K562 (cell line): Measurements from ENCODE around the gene PKD1. TPM values are rescaled to one million over a fixed set of nuclear protein-coding genes. Genes with fewer than 3 reads are reported as not detected.

Experiments
- ERF ChIP-seq: fragments of 450-650 bp; formaldehyde crosslinking; IDR thresholded peaks from 2 replicates; pipeline ENCODE4 v1.4.0; 2020; ENCODE audit warnings: mild to moderate bottlenecking, mixed read lengths
- HDAC3 ChIP-seq: fragments of 450-650 bp; IDR thresholded peaks from 2 replicates; pipeline ENCODE4 v1.6.1; 2018; ENCODE audit warnings: borderline replicate concordance, mild to moderate bottlenecking, moderate library complexity; ENCODE audit not compliant: partially characterized antibody
- MEF2D ChIP-seq: conservative IDR thresholded peaks from 2 replicates; pipeline ENCODE4 v1.6.1; 2016; ENCODE audit warnings: low read depth, missing genetic modification characterization, missing compliant biosample characterization
- NONO ChIP-seq, 2 experiments: fragments of 200-400 bp in 1 of 2; fragments of 450-650 bp in 1 of 2; formaldehyde crosslinking in 1 of 2; IDR thresholded peaks; 2 replicates each; pipeline ENCODE4 v1.6.1; 2017; ENCODE audit warnings: low read depth in 2 of 2, mild to moderate bottlenecking in 2 of 2, moderate library complexity in 2 of 2, low read length in 1 of 2
- SNRNP70 ChIP-seq: fragments of 200-400 bp; formaldehyde crosslinking; optimal IDR thresholded peaks from 2 replicates; pipeline ENCODE3; 2017; ENCODE audit warnings: low read depth, low read length
- TCFL5 ChIP-seq: fragments of 250-450 bp; sonication (Bioruptor Pico); conservative IDR thresholded peaks from 2 replicates; pipeline ENCODE4 v1.6.1; 2021; ENCODE audit warnings: mild to moderate bottlenecking, moderate library complexity, matching md5 sums
- polyA plus RNA-seq, 8 experiments: library from polyadenylated mRNA; depleted of rRNA in 4 of 8; stranded (reverse) in 5 of 8; unstranded in 3 of 8; fragments of >200 nt; fragmentation: Nextera tagmentation in 2 of 8; fragmentation: Illumina TruSeq in 1 of 8; extraction: Ambion mirVana in 2 of 8; extraction: Trizol in 1 of 8; gene quantifications; 2 replicates each; pipeline versions ENCODE4 v1.2.1 to v1.2.3, GENCODE V29; 2011 to 2014; ENCODE audit warnings: inconsistent platforms in 1 of 8, missing spikeins in 1 of 8
- total RNA-seq, 7 experiments: library from RNA; depleted of rRNA in 6 of 7; stranded (reverse); fragments of >200 nt in 6 of 7; fragmentation: Illumina TruSeq in 2 of 7; extraction: Trizol in 2 of 7; gene quantifications; 2 replicates each; pipeline versions ENCODE4 v1.2.1 to v1.2.3, GENCODE V29; 2011 to 2021; ENCODE audit warnings: low replicate concordance in 1 of 7
- TF ChIP-seq, protein P1 (sequence below), 2 experiments: fragments of 450-650 bp in 1 of 2; sonication (generic) in 1 of 2; formaldehyde crosslinking in 1 of 2; IDR thresholded peaks; 2 replicates each; pipeline versions ENCODE4 v1.7.1 to v1.9.0; 2016 to 2022; ENCODE audit warnings: inconsistent platforms in 1 of 2, mild to moderate bottlenecking in 1 of 2, missing genetic modification reagents in 1 of 2
- TF ChIP-seq, protein P2 (sequence below): fragments of 450-650 bp; IDR thresholded peaks from 2 replicates; pipeline ENCODE4 v1.6.1; 2017; ENCODE audit warnings: antibody characterized with exemption, mild to moderate bottlenecking
- TF ChIP-seq, protein P3 (sequence below): fragments of 250-450 bp; sonication (Bioruptor Pico); IDR thresholded peaks from 2 replicates; pipeline ENCODE4 v1.5.0; 2021; ENCODE audit warnings: mild to moderate bottlenecking, borderline replicate concordance

PKD1 gene
- total and polyA plus RNA-seq, 9 of the 15 experiments (the other 6 are each of a cell fraction or from before 2014, with no cell fraction given): 0.23 to 93.5 (median 12.6) TPM

DNA sequence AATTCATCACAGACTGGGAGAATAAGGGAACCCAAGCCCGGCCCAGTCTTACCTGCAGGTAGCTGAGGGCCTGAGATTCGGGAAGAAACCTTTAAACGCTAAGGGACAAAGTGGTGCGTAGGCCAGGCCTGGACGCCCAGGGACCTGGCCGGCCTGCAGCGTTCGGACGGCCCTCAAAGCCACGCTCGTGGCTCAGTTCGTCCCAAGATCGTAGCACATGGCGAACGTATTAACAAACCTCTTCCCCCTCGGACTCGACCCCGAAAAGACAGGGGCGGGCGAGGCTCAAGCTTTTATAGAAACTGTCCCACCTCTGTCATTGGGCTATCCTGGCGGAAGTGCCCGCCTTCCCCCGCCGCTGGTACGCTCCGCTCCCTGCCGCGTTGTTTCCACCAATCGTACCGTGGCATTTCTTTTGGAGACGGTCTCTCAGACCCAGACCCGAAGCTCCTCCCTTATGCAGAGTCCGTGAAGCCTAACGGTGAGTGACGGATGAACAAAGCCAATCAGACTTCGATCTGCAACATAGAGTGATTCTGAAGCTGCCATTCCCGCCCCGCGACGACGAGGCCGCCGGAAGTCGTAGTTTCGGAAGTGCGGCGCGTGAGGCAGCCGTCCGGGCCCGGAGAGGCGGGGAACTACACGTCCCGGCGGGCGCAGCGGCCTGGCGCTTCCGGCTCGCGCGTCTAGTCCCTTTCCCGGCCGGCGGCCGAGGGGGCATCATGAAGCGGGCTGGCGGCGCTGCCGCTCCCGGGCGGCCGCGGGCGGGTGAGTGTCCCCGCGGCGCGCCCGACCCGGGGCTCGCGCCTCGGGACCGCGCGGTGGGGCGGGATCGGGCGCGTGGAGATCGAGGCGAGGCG is 19.6 kb upstream of the PKD1 start, which contains the start of gene TRAF7 (continued):
- TF ChIP-seq, protein P1, sequence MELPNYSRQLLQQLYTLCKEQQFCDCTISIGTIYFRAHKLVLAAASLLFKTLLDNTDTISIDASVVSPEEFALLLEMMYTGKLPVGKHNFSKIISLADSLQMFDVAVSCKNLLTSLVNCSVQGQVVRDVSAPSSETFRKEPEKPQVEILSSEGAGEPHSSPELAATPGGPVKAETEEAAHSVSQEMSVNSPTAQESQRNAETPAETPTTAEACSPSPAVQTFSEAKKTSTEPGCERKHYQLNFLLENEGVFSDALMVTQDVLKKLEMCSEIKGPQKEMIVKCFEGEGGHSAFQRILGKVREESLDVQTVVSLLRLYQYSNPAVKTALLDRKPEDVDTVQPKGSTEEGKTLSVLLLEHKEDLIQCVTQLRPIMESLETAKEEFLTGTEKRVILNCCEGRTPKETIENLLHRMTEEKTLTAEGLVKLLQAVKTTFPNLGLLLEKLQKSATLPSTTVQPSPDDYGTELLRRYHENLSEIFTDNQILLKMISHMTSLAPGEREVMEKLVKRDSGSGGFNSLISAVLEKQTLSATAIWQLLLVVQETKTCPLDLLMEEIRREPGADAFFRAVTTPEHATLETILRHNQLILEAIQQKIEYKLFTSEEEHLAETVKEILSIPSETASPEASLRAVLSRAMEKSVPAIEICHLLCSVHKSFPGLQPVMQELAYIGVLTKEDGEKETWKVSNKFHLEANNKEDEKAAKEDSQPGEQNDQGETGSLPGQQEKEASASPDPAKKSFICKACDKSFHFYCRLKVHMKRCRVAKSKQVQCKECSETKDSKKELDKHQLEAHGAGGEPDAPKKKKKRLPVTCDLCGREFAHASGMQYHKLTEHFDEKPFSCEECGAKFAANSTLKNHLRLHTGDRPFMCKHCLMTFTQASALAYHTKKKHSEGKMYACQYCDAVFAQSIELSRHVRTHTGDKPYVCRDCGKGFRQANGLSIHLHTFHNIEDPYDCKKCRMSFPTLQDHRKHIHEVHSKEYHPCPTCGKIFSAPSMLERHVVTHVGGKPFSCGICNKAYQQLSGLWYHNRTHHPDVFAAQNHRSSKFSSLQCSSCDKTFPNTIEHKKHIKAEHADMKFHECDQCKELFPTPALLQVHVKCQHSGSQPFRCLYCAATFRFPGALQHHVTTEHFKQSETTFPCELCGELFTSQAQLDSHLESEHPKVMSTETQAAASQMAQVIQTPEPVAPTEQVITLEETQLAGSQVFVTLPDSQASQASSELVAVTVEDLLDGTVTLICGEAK (IDR thresholded peaks at IDR 0.05): peak; percentile 95
- TF ChIP-seq, protein P1 (CRISPR knock-in tag; IDR thresholded peaks at IDR 0.05): no peak
- TF ChIP-seq, protein P2, sequence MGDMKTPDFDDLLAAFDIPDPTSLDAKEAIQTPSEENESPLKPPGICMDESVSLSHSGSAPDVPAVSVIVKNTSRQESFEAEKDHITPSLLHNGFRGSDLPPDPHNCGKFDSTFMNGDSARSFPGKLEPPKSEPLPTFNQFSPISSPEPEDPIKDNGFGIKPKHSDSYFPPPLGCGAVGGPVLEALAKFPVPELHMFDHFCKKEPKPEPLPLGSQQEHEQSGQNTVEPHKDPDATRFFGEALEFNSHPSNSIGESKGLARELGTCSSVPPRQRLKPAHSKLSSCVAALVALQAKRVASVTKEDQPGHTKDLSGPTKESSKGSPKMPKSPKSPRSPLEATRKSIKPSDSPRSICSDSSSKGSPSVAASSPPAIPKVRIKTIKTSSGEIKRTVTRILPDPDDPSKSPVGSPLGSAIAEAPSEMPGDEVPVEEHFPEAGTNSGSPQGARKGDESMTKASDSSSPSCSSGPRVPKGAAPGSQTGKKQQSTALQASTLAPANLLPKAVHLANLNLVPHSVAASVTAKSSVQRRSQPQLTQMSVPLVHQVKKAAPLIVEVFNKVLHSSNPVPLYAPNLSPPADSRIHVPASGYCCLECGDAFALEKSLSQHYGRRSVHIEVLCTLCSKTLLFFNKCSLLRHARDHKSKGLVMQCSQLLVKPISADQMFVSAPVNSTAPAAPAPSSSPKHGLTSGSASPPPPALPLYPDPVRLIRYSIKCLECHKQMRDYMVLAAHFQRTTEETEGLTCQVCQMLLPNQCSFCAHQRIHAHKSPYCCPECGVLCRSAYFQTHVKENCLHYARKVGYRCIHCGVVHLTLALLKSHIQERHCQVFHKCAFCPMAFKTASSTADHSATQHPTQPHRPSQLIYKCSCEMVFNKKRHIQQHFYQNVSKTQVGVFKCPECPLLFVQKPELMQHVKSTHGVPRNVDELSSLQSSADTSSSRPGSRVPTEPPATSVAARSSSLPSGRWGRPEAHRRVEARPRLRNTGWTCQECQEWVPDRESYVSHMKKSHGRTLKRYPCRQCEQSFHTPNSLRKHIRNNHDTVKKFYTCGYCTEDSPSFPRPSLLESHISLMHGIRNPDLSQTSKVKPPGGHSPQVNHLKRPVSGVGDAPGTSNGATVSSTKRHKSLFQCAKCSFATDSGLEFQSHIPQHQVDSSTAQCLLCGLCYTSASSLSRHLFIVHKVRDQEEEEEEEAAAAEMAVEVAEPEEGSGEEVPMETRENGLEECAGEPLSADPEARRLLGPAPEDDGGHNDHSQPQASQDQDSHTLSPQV: peak; percentile 80
- TF ChIP-seq ERF (CRISPR knock-in tag): peak; percentile 67; the same call in 1 of the 2 replicates
- TF ChIP-seq SNRNP70: no peak
- no peak for TF ChIP-seq MEF2D (tag)
- TF ChIP-seq, protein P3, sequence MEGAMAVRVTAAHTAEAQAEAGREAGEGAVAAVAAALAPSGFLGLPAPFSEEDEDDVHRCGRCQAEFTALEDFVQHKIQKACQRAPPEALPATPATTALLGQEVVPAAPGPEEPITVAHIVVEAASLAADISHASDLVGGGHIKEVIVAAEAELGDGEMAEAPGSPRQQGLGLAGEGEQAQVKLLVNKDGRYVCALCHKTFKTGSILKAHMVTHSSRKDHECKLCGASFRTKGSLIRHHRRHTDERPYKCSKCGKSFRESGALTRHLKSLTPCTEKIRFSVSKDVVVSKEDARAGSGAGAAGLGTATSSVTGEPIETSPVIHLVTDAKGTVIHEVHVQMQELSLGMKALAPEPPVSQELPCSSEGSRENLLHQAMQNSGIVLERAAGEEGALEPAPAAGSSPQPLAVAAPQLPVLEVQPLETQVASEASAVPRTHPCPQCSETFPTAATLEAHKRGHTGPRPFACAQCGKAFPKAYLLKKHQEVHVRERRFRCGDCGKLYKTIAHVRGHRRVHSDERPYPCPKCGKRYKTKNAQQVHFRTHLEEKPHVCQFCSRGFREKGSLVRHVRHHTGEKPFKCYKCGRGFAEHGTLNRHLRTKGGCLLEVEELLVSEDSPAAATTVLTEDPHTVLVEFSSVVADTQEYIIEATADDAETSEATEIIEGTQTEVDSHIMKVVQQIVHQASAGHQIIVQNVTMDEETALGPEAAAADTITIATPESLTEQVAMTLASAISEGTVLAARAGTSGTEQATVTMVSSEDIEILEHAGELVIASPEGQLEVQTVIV (CRISPR knock-in tag): no peak
- TF ChIP-seq HDAC3: no peak
- no peak for TF ChIP-seq TCFL5 (CRISPR knock-in tag)
- TF ChIP-seq NONO (IDR thresholded peaks at IDR 0.05; ENCODE audit: low read depth in 2 of 2, low read length in 1 of 2): peak; percentile 68; a peak in 3 of 4 replicates
